T-helper 2 cell treated with Interferon-gamma antibody and Interleukin-4, amounts not matched to agents 5 μg/mL and 100 μg/mL, for 36 hours (primary cell): ENCODE results near the gene TASOR2.

Experiments used
- DNase-seq: peaks from one replicate; pipeline ENCODE4 v3.0.0; 2021; ENCODE audit warnings: low spot score
- H3K27ac Mint-ChIP-seq: one replicate; pipeline ENCODE4 v1.8.0; 2021; ENCODE audit warnings: mild to moderate bottlenecking, mixed read lengths
- H3K27me3 Mint-ChIP-seq: one replicate; pipeline ENCODE4 v1.8.0; 2021; ENCODE audit warnings: low read depth, mixed read lengths
- H3K36me3 Mint-ChIP-seq: one replicate; pipeline ENCODE4 v1.8.0; 2021; ENCODE audit warnings: low read depth, mixed read lengths
- H3K4me1 Mint-ChIP-seq: one replicate; pipeline ENCODE4 v1.8.0; 2021; ENCODE audit warnings: low read depth, mixed read lengths
- H3K4me3 Mint-ChIP-seq: one replicate; pipeline ENCODE4 v1.8.0; 2022; ENCODE audit warnings: mild to moderate bottlenecking, moderate library complexity, mixed read lengths
- H3K9me3 Mint-ChIP-seq: one replicate; pipeline ENCODE4 v1.8.0; 2021; ENCODE audit warnings: mixed read lengths

The TASOR2 gene

GRCh38 chr10:5663692-5664427 lies 20.8 kb upstream of the TASOR2 start:
- no peak for DNase-seq
- Mint-ChIP-seq H3K4me1 (peaks cover 21% of the 10 kb centered on the region), H3K27ac (no peak overlapping the region), H3K4me3 (no peak overlapping the region), H3K27me3 (peaks cover 9% of the 10 kb centered on the region), H3K9me3 (no peaks in the 10 kb centered on the region), H3K36me3 (peaks cover 2% of the 10 kb centered on the region)

- Mint-ChIP-seq H3K4me1 (peaks cover 10% of the 10 kb centered on the region), H3K9me3 (no peaks in the 10 kb centered on the region), H3K36me3 (peaks cover 2% of the 10 kb centered on the region), H3K27me3 (peaks cover 9% of the 10 kb centered on the region), H3K4me3 (peak overlapping the region; percentile 83), H3K27ac (peak overlapping the region; percentile 11)
- no peak for DNase-seq
Observed at GRCh38 chr10:5665373-5666007, 19.1 kb upstream of the TASOR2 start.

GRCh38 chr10:5666008-5666840 lies 18.4 kb upstream of the TASOR2 start, which contains the start of gene ASB13:
Gene ASB13 (minus strand): TSS chr10:5666595. CDS start chr10:5666551, 44 bp downstream.
- Mint-ChIP-seq H3K36me3 (peaks cover 2% of the 10 kb centered on the region), H3K27ac (peak within 1 kb of the TSS; percentile 78), H3K4me1 (peaks cover 10% of the 10 kb centered on the region), H3K9me3 (no peaks in the 10 kb centered on the region), H3K27me3 (peaks cover 9% of the 10 kb centered on the region), H3K4me3 (peak within 1 kb of the TSS; percentile 91)
- DNase-seq: peak; percentile 53

- peak overlapping the region; percentile 78 for H3K27ac Mint-ChIP-seq
- H3K4me3 Mint-ChIP-seq: peak overlapping the region; percentile 91
- H3K4me1 Mint-ChIP-seq: peaks cover 10% of the 10 kb centered on the region
- H3K9me3 Mint-ChIP-seq: no peaks in the 10 kb centered on the region
- no peak for DNase-seq
- H3K27me3 Mint-ChIP-seq: peaks cover 11% of the 10 kb centered on the region
- H3K36me3 Mint-ChIP-seq: peaks cover 2% of the 10 kb centered on the region
Observed at GRCh38 chr10:5666841-5667630, 17.6 kb upstream of the TASOR2 start.

- H3K4me3 Mint-ChIP-seq: no peak overlapping the region
- H3K36me3 Mint-ChIP-seq: peaks cover 2% of the 10 kb centered on the region
- H3K27ac Mint-ChIP-seq: no peak overlapping the region
- no peak for DNase-seq
- peaks cover 7% of the 10 kb centered on the region for H3K9me3 Mint-ChIP-seq
- peaks cover 10% of the 10 kb centered on the region for H3K4me1 Mint-ChIP-seq
- H3K27me3 Mint-ChIP-seq: peaks cover 14% of the 10 kb centered on the region
Observed at GRCh38 chr10:5668429-5668828, 16.2 kb upstream of the TASOR2 start.

GRCh38 chr10:5669604-5670003 lies 15.0 kb upstream of the TASOR2 start:
- no peak for DNase-seq
- peaks cover 10% of the 10 kb centered on the region for H3K4me1 Mint-ChIP-seq
- no peak overlapping the region for H3K27ac Mint-ChIP-seq
- H3K27me3 Mint-ChIP-seq: peaks cover 14% of the 10 kb centered on the region
- peaks cover 16% of the 10 kb centered on the region for H3K9me3 Mint-ChIP-seq
- no peak overlapping the region for H3K4me3 Mint-ChIP-seq
- peaks cover 2% of the 10 kb centered on the region for H3K36me3 Mint-ChIP-seq

GRCh38 chr10:5670662-5671375 lies 13.8 kb upstream of the TASOR2 start:
- DNase-seq: no peak
- H3K27me3 Mint-ChIP-seq: peaks cover 11% of the 10 kb centered on the region
- peaks cover 17% of the 10 kb centered on the region for H3K9me3 Mint-ChIP-seq
- no peak overlapping the region for H3K4me3 Mint-ChIP-seq
- no peak overlapping the region for H3K27ac Mint-ChIP-seq
- no peaks in the 10 kb centered on the region for H3K36me3 Mint-ChIP-seq
- peaks cover 7% of the 10 kb centered on the region for H3K4me1 Mint-ChIP-seq

GRCh38 chr10:5678397-5679036 lies 6.1 kb upstream of the TASOR2 start:
- H3K27ac Mint-ChIP-seq: no peak overlapping the region
- peaks cover 8% of the 10 kb centered on the region for H3K4me1 Mint-ChIP-seq
- H3K4me3 Mint-ChIP-seq: no peak overlapping the region
- peaks cover 24% of the 10 kb centered on the region for H3K27me3 Mint-ChIP-seq
- peaks cover 10% of the 10 kb centered on the region for H3K9me3 Mint-ChIP-seq
- DNase-seq: no peak
- H3K36me3 Mint-ChIP-seq: no peaks in the 10 kb centered on the region

GRCh38 chr10:5679037-5679435 lies 5.6 kb upstream of the TASOR2 start:
- peaks cover 24% of the 10 kb centered on the region for H3K27me3 Mint-ChIP-seq
- H3K9me3 Mint-ChIP-seq: peaks cover 7% of the 10 kb centered on the region
- no peak overlapping the region for H3K4me3 Mint-ChIP-seq
- no peak overlapping the region for H3K27ac Mint-ChIP-seq
- DNase-seq: no peak
- H3K36me3 Mint-ChIP-seq: no peaks in the 10 kb centered on the region
- H3K4me1 Mint-ChIP-seq: peaks cover 9% of the 10 kb centered on the region

GRCh38 chr10:5679606-5680005 lies 5.0 kb upstream of the TASOR2 start:
- Mint-ChIP-seq H3K9me3 (peaks cover under 1% of the 10 kb centered on the region), H3K4me3 (no peak overlapping the region)

GRCh38 chr10:5681930-5682329 lies 2.7 kb upstream of the TASOR2 start:
- no peak overlapping the region for H3K4me3 Mint-ChIP-seq
- H3K9me3 Mint-ChIP-seq: no peaks in the 10 kb centered on the region
- H3K36me3 Mint-ChIP-seq: no peaks in the 10 kb centered on the region
- H3K27me3 Mint-ChIP-seq: peaks cover 22% of the 10 kb centered on the region
- H3K4me1 Mint-ChIP-seq: peaks cover 25% of the 10 kb centered on the region
- no peak overlapping the region for H3K27ac Mint-ChIP-seq
- no peak for DNase-seq

More at GRCh38 chr10:5679606-5680005, 5.0 kb upstream of the TASOR2 start:
- no peak for DNase-seq
- H3K4me1 Mint-ChIP-seq: peaks cover 14% of the 10 kb centered on the region
- no peak overlapping the region for H3K27ac Mint-ChIP-seq
- H3K27me3 Mint-ChIP-seq: peaks cover 25% of the 10 kb centered on the region
- no peaks in the 10 kb centered on the region for H3K36me3 Mint-ChIP-seq

- DNase-seq: no peak
- Mint-ChIP-seq H3K36me3 (peaks cover 3% of the 10 kb centered on the region), H3K4me1 (peaks cover 34% of the 10 kb centered on the region), H3K9me3 (no peaks in the 10 kb centered on the region), H3K27me3 (peaks cover 17% of the 10 kb centered on the region), H3K27ac (peak overlapping the region; percentile 28), H3K4me3 (no peak overlapping the region)
Observed at GRCh38 chr10:5683065-5683464, 1.6 kb upstream of the TASOR2 start.
